Measurements from ENCODE around the gene POLE.

POLE gene

GRCh38 chr12:132728502-132728901, 41.4 kb upstream of the POLE start:
- H3K79me2 ChIP-seq (ENCODE audit: insufficient read depth, low read length): no peaks in the 10 kb centered on the region
- H3K4me3 ChIP-seq (ENCODE audit: low read length, poor library complexity, severe bottlenecking): no peak overlapping the region
- no peaks in the 10 kb centered on the region for H3K27me3 ChIP-seq (ENCODE audit: insufficient read depth, low read length, poor library complexity, severe bottlenecking)
- TF ChIP-seq CTCF (conservative IDR thresholded peaks at IDR 0.05; ENCODE audit: low read length) (no peak), EZH2phosphoT487 (IDR thresholded peaks at IDR 0.05; ENCODE audit: borderline replicate concordance) (no peak)
- H3F3A ChIP-seq (ENCODE audit: low read depth): peaks cover 10% of the 10 kb centered on the region; the same call in 1 of the 2 replicates
- no peaks in the 10 kb centered on the region for H3K9me2 ChIP-seq (replicated peaks; ENCODE audit: low read depth, low read length)
- no peak overlapping the region for H3K9ac ChIP-seq (ENCODE audit: low read depth, low read length, poor library complexity, severe bottlenecking)
- no peaks in the 10 kb centered on the region for H3K9me3 ChIP-seq (ENCODE audit: insufficient read depth, low read depth, low read length)
- H3K4me2 ChIP-seq (ENCODE audit: low read depth, low read length, poor library complexity, severe bottlenecking): no peak overlapping the region
- peaks cover 66% of the 10 kb centered on the region; the same call in 1 of the 2 replicates for H3K36me3 ChIP-seq (ENCODE audit: insufficient read depth, low read length)
- no peaks in the 10 kb centered on the region for H4K20me1 ChIP-seq (ENCODE audit: insufficient read depth, low read length, poor library complexity, severe bottlenecking)
- no peaks in the 10 kb centered on the region for H3K4me1 ChIP-seq (ENCODE audit: insufficient read depth, low read length, poor library complexity, severe bottlenecking)
- no peak overlapping the region for H2AFZ ChIP-seq (ENCODE audit: low read length)

GRCh38 chr12:132727091-132727794, 40.1 kb upstream of the POLE start:
- H3F3A ChIP-seq (ENCODE audit: low read depth): peaks cover 10% of the 10 kb centered on the region; the same call in 1 of the 2 replicates
- H3K9me2 ChIP-seq (replicated peaks; ENCODE audit: low read depth, low read length): no peaks in the 10 kb centered on the region
- no peak overlapping the region for H3K4me2 ChIP-seq (ENCODE audit: low read depth, low read length, poor library complexity, severe bottlenecking)
- TF ChIP-seq EZH2phosphoT487 (IDR thresholded peaks at IDR 0.05; ENCODE audit: borderline replicate concordance) (no peak), CTCF (conservative IDR thresholded peaks at IDR 0.05; ENCODE audit: low read length) (no peak)
- no peaks in the 10 kb centered on the region for H3K4me1 ChIP-seq (ENCODE audit: insufficient read depth, low read length, poor library complexity, severe bottlenecking)
- H3K9me3 ChIP-seq (ENCODE audit: insufficient read depth, low read depth, low read length): no peaks in the 10 kb centered on the region
- H4K20me1 ChIP-seq (ENCODE audit: insufficient read depth, low read length, poor library complexity, severe bottlenecking): no peaks in the 10 kb centered on the region
- no peak overlapping the region for H3K9ac ChIP-seq (ENCODE audit: low read depth, low read length, poor library complexity, severe bottlenecking)
- no peaks in the 10 kb centered on the region for H3K27me3 ChIP-seq (ENCODE audit: insufficient read depth, low read length, poor library complexity, severe bottlenecking)
- H3K79me2 ChIP-seq (ENCODE audit: insufficient read depth, low read length): no peaks in the 10 kb centered on the region
- no peak overlapping the region for H2AFZ ChIP-seq (ENCODE audit: low read length)
- H3K4me3 ChIP-seq (ENCODE audit: low read length, poor library complexity, severe bottlenecking): no peak overlapping the region
- peaks cover 63% of the 10 kb centered on the region; the same call in 1 of the 2 replicates for H3K36me3 ChIP-seq (ENCODE audit: insufficient read depth, low read length)

- H3K9ac ChIP-seq (ENCODE audit: low read depth, low read length, poor library complexity, severe bottlenecking): no peak overlapping the region
- H3K4me3 ChIP-seq (ENCODE audit: low read length, poor library complexity, severe bottlenecking): no peak overlapping the region
- peaks cover 10% of the 10 kb centered on the region; the same call in 1 of the 2 replicates for H3F3A ChIP-seq (ENCODE audit: low read depth)
- peaks cover 59% of the 10 kb centered on the region; the same call in 1 of the 2 replicates for H3K36me3 ChIP-seq (ENCODE audit: insufficient read depth, low read length)
- no peaks in the 10 kb centered on the region for H3K4me1 ChIP-seq (ENCODE audit: insufficient read depth, low read length, poor library complexity, severe bottlenecking)
- no peaks in the 10 kb centered on the region for H3K9me3 ChIP-seq (ENCODE audit: insufficient read depth, low read depth, low read length)
- no peaks in the 10 kb centered on the region for H3K9me2 ChIP-seq (replicated peaks; ENCODE audit: low read depth, low read length)
- no peaks in the 10 kb centered on the region for H4K20me1 ChIP-seq (ENCODE audit: insufficient read depth, low read length, poor library complexity, severe bottlenecking)
- H3K79me2 ChIP-seq (ENCODE audit: insufficient read depth, low read length): no peaks in the 10 kb centered on the region
- no peak overlapping the region for H3K4me2 ChIP-seq (ENCODE audit: low read depth, low read length, poor library complexity, severe bottlenecking)
- no peak overlapping the region for H2AFZ ChIP-seq (ENCODE audit: low read length)
- no peaks in the 10 kb centered on the region for H3K27me3 ChIP-seq (ENCODE audit: insufficient read depth, low read length, poor library complexity, severe bottlenecking)
- TF ChIP-seq CTCF (conservative IDR thresholded peaks at IDR 0.05; ENCODE audit: low read length) (no peak), EZH2phosphoT487 (IDR thresholded peaks at IDR 0.05; ENCODE audit: borderline replicate concordance) (no peak)
Measured at GRCh38 chr12:132726386-132726785, 39.2 kb upstream of the POLE start.
